IPS DF 6.9 (cell line): ENCODE results near the gene METTL15.
"Not testable (repeated sequence)": the region's sequence is repeated elsewhere in the genome, so short reads cannot be mapped to it uniquely, and the experiment has no call there.

ENCODE experiments used
- DNase-seq: peaks from one replicate; pipeline ENCODE4 v3.0.0-alpha.2; 2013; ENCODE audit warnings: low read depth, low spot score
- H3K27ac ChIP-seq: one replicate; pipeline ENCODE4 v1.5.1; 2013; ENCODE audit warnings: low read length, control low read depth
- H3K27me3 ChIP-seq: 2 replicates; pipeline ENCODE4 v1.6.1; 2013; ENCODE audit warnings: mild to moderate bottlenecking, low read length; ENCODE audit not compliant: control insufficient read depth, insufficient read depth
- H3K36me3 ChIP-seq: 2 replicates; pipeline ENCODE4 v1.6.1; 2013; ENCODE audit warnings: low read length; ENCODE audit not compliant: control insufficient read depth, insufficient read depth
- H3K4me1 ChIP-seq: 2 replicates; pipeline ENCODE4 v1.6.1; 2013; ENCODE audit warnings: low read length; ENCODE audit not compliant: control insufficient read depth, insufficient read depth
- H3K4me3 ChIP-seq: 2 replicates; pipeline ENCODE4 v1.5.1; 2013; ENCODE audit warnings: mild to moderate bottlenecking, low read length
- H3K9me3 ChIP-seq: 2 replicates; pipeline ENCODE4 v1.6.1; 2013; ENCODE audit warnings: low read length, inconsistent platforms; ENCODE audit not compliant: control insufficient read depth, insufficient read depth
- WGBS: extraction: QIAGEN DNeasy Blood & Tissue Kit; methylation state at CpG from one replicate; pipeline ENCODE4 v1.1.7; 2013; ENCODE audit warnings: mixed read lengths, missing lambda C conversion rate; ENCODE audit not compliant: insufficient read length, insufficient coverage; 5-methylcytosine and 5-hydroxymethylcytosine counted together

METTL15 gene

GRCh38 chr11:28274216-28274615 is 166.0 kb downstream of the METTL15 start:
- H3K4me1 ChIP-seq, result no peaks in the 10 kb centered on the region
- DNase-seq, result no peak
- H3K27me3 ChIP-seq, result no peaks in the 10 kb centered on the region
- H3K27ac ChIP-seq, result no peak overlapping the region
- H3K36me3 ChIP-seq, result no peaks in the 10 kb centered on the region
- H3K9me3 ChIP-seq, result no peaks in the 10 kb centered on the region
- H3K4me3 ChIP-seq, result no peak overlapping the region

- H3K36me3 ChIP-seq, result no peaks in the 10 kb centered on the region
- DNase-seq, result no peak
- H3K27ac ChIP-seq, result no peak overlapping the region
- WGBS, result no CpG with 5 or more reads among the region's 1 CpG
- no peaks in the 10 kb centered on the region for H3K9me3 ChIP-seq
- no peaks in the 10 kb centered on the region for H3K4me1 ChIP-seq
- no peaks in the 10 kb centered on the region for H3K27me3 ChIP-seq
- H3K4me3 ChIP-seq, result no peak overlapping the region
Measured at GRCh38 chr11:28284196-28284595, 176.0 kb downstream of the METTL15 start.

- DNase-seq, result no peak
- no peaks in the 10 kb centered on the region for H3K27me3 ChIP-seq
- no peaks in the 10 kb centered on the region for H3K9me3 ChIP-seq
- H3K4me1 ChIP-seq, result no peaks in the 10 kb centered on the region
- H3K4me3 ChIP-seq, result no peak overlapping the region
- no peak overlapping the region for H3K27ac ChIP-seq
- no peaks in the 10 kb centered on the region for H3K36me3 ChIP-seq
- WGBS, result no CpG with 5 or more reads among the region's 1 CpG
Measured at GRCh38 chr11:28289444-28289843, 181.3 kb downstream of the METTL15 start.

GRCh38 chr11:28290995-28291394 is 182.8 kb downstream of the METTL15 start:
- not testable (repeated sequence) for H3K9me3 ChIP-seq, H3K27me3 ChIP-seq, H3K36me3 ChIP-seq, H3K27ac ChIP-seq, H3K4me1 ChIP-seq, H3K4me3 ChIP-seq, DNase-seq
- no CpG with 5 or more reads among the region's 7 CpGs for WGBS

GRCh38 chr11:28296426-28296825 is 188.2 kb downstream of the METTL15 start:
- H3K4me1 ChIP-seq, result no peaks in the 10 kb centered on the region
- DNase-seq, result no peak
- no CpG with 5 or more reads among the region's 2 CpGs for WGBS

GRCh38 chr11:28298209-28298608 is 190.0 kb downstream of the METTL15 start:
- Histone ChIP-seq H3K9me3 (no peaks in the 10 kb centered on the region), H3K27ac (no peak overlapping the region), H3K27me3 (no peaks in the 10 kb centered on the region), H3K4me3 (no peak overlapping the region), H3K4me1 (no peaks in the 10 kb centered on the region), H3K36me3 (no peaks in the 10 kb centered on the region)
- no CpG with 5 or more reads among the region's 3 CpGs for WGBS
- no peak for DNase-seq

More at GRCh38 chr11:28296426-28296825, 188.2 kb downstream of the METTL15 start:
- Histone ChIP-seq H3K36me3 (no peaks in the 10 kb centered on the region), H3K27ac (no peak overlapping the region), H3K9me3 (no peaks in the 10 kb centered on the region), H3K27me3 (no peaks in the 10 kb centered on the region), H3K4me3 (no peak overlapping the region)

GRCh38 chr11:28303477-28304191 is 195.4 kb downstream of the METTL15 start:
- no peaks in the 10 kb centered on the region for H3K9me3 ChIP-seq
- H3K27me3 ChIP-seq, result no peaks in the 10 kb centered on the region
- H3K4me3 ChIP-seq, result no peak overlapping the region
- no peak overlapping the region for H3K27ac ChIP-seq
- no CpG with 5 or more reads among the region's 2 CpGs for WGBS
- no peak for DNase-seq
- no peaks in the 10 kb centered on the region for H3K36me3 ChIP-seq
- no peaks in the 10 kb centered on the region for H3K4me1 ChIP-seq

- Histone ChIP-seq H3K36me3 (no peaks in the 10 kb centered on the region), H3K27ac (no peak overlapping the region), H3K4me3 (no peak overlapping the region), H3K9me3 (no peaks in the 10 kb centered on the region), H3K4me1 (no peaks in the 10 kb centered on the region), H3K27me3 (no peaks in the 10 kb centered on the region)
- DNase-seq, result no peak
- WGBS, result no CpG with 5 or more reads among the region's 1 CpG
Measured at GRCh38 chr11:28315440-28315839, 207.3 kb downstream of the METTL15 start.

- no peaks in the 10 kb centered on the region for H3K9me3 ChIP-seq
- H3K4me3 ChIP-seq, result no peak overlapping the region
- H3K27ac ChIP-seq, result no peak overlapping the region
- no peaks in the 10 kb centered on the region for H3K36me3 ChIP-seq
- DNase-seq, result no peak
- no CpG with 5 or more reads among the region's 3 CpGs for WGBS
- H3K4me1 ChIP-seq, result no peaks in the 10 kb centered on the region
- no peaks in the 10 kb centered on the region; the same call in 1 of the 2 replicates for H3K27me3 ChIP-seq
Measured at GRCh38 chr11:28318871-28319270, 210.7 kb downstream of the METTL15 start.

GRCh38 chr11:28323621-28324020 is 215.4 kb downstream of the METTL15 start:
- DNase-seq, result no peak

GRCh38 chr11:28332393-28332792 is 224.2 kb downstream of the METTL15 start:
- not testable (repeated sequence) for H3K4me1 ChIP-seq, H3K27ac ChIP-seq, H3K36me3 ChIP-seq, H3K9me3 ChIP-seq, H3K27me3 ChIP-seq, DNase-seq, H3K4me3 ChIP-seq
- no CpG with 5 or more reads among the region's 4 CpGs for WGBS

More at GRCh38 chr11:28323621-28324020, 215.4 kb downstream of the METTL15 start:
- H3K9me3 ChIP-seq, result no peaks in the 10 kb centered on the region
- no peak overlapping the region for H3K4me3 ChIP-seq
- no peak overlapping the region for H3K27ac ChIP-seq
- H3K27me3 ChIP-seq, result no peaks in the 10 kb centered on the region; the same call in 1 of the 2 replicates
- no peaks in the 10 kb centered on the region for H3K4me1 ChIP-seq
- H3K36me3 ChIP-seq, result no peaks in the 10 kb centered on the region
